A172 (cell line): ENCODE data around the gene ABHD12. TPM values are rescaled to one million over a fixed set of nuclear protein-coding genes. Genes with fewer than 3 reads are reported as not detected.
A peak's percentile ranks its signal among the peaks of the same experiment; 100 is the strongest.
"Not testable (repeated sequence)": the region's sequence is repeated elsewhere in the genome, so short reads cannot be mapped to it uniquely, and the experiment has no call there.

ENCODE experiments used
- DNase-seq: peaks from one replicate; pipeline ENCODE4 v3.0.0-alpha.2; 2015; ENCODE audit warnings: low spot score
- total RNA-seq: library from RNA; depleted of rRNA; stranded (reverse); fragments of >200 nt; shearing (Covaris generic); gene quantifications from 2 replicates; pipeline ENCODE4 v1.2.3, GENCODE V29; 2014; rRNA removed

The ABHD12 gene
- total RNA-seq: 90.9 and 105 TPM in 2 replicates

DNA sequence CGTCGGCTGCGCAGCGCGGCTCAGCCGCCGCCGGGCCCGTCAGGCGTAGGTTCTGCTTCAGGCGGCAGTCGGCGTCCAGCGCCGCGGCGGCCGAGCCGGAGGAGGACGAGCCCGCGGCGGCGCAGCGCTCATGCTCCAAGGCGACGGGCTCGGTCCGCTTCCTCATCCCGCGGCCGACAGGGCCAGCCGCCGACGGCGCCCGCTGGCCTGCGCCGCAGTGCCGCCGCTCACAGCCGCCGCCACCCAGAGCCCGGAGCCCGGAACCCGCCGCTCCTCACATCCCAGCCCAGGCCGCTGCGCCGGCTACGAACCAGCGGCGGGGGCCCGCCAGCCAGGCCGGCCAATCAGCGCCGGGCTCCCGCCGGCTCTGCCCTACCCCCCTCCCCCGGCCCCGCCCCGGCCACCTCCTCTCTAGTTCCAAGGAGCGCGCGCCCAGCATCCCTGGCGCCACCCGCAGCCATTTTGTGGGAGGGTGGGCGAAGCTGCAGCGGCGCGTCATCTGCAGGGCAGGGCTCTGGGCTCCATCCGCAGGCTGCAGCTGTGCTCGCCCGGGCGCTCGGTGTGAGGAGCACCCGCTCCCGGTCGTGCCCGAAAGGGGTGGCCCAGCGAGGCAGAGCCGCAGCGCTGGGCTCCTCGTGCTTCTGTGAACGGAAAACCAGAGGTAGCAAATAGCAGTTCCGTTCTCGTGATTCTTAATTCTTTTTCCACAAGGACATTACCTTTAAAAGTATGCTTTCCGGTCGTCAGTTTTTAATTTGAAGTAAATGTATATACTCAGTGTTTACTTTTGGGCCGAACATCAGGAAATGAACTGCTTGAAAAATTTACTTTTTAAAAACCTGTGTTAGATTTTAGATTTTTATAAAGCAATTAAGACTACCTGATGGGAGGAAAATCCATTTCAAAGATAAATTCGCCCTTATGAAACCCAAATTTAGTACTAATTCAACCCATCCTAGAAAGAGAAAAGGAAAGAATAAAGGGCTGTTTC lies at the start of gene ABHD12:
ABHD12 (minus strand) TSS at position 298 of the 991 bp plus-strand sequence; CDS start at position 166, 132 bp downstream.
- peak; percentile 89 for DNase-seq

DNA sequence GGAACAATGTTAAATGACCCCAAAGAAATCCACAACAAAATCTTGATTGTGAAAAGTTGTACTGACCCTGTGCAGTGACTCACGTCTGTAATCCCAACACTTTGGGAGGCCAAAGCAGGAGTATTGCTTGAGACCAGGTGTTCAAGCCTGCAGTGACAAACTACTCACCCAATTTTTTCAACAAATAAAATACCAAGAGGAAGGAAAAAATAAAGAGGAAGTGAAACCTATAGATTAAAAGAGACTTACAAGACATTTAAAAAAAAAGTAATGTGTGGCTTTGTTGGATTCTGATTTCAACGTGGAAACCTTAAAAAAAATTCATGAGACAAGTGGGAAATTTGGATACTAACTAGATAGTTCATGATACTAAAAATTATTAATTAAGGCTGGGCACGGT lies 48.7 kb upstream of the ABHD12 start:
- DNase-seq: no peak

DNA sequence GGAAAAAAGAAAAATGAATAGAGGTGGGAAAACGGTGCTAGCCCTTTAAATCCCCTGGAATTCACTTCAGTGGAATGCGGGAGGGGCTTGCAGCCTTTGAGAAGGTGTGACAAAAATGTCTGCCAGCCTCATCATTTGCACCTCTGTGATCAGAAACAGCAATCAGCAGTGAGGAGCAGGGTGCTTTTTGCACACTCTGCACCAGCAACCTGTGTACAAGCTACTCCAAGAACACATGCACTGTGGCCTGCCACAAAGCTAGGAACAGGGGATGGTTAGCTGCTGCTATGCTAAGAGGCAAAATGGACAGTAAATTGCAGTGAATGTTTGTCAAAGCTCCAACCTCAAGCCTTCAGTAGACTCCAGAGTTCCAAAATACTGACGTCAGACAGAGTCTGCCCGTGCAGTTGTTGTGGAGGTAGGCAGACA lies 46.5 kb upstream of the ABHD12 start:
- DNase-seq: peak; percentile 30

DNA sequence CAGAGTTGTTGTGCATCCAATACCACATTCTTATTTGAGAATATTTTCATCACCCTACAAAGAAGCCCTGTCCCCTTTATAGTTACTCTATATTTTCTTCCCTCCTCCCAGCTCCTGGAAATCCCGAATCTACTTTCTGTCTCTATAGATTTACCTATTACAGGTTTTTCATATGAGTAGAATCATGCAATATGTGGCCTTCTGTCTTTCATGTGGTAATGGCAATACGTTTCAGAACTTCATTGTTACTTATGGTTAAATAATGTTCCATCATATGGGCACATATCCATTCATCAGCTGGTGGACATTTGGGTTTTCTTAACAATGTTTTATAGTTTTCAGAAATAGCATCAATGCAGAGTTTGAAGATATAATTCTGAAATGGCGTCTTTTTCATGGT lies 33.9 kb upstream of the ABHD12 start:
- no peak for DNase-seq

DNA sequence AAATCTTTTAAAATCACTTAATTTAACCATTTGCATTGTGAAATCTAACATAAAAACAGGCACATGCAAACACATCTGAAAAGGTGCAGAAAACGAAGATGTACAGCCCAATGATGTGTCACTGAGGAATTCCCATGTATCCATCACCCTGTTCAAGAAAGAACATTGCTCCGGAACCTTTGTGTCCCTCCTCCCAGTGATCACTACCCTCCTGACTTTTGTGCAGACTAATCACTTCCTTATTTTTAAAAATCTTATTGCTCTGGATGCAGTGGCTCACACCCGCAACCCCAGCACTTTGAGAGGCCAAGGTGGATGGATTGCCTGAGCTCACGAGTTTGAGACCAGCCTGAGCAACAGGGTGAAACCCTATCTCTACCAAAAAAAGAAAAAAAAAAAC lies 31.4 kb upstream of the ABHD12 start:
- DNase-seq: no peak

DNA sequence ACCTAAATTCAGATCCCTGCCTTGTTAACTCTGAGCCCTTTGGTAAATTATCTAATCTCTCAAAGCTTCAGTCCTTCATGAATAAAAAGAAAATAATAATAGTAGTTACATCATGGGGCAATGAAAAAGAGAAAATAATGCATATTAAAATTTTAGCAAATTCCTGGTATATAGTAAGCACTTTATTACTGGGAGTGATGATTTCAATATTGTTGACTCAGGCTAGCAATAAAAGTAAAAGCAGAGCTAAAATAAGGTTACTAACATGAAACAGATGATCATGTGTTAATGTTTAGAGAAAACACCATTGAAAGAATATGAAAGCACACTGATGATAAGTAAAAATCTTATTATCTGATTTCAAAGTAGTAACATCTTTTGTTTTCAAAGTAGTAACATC lies 30.5 kb upstream of the ABHD12 start:
- no peak for DNase-seq

DNA sequence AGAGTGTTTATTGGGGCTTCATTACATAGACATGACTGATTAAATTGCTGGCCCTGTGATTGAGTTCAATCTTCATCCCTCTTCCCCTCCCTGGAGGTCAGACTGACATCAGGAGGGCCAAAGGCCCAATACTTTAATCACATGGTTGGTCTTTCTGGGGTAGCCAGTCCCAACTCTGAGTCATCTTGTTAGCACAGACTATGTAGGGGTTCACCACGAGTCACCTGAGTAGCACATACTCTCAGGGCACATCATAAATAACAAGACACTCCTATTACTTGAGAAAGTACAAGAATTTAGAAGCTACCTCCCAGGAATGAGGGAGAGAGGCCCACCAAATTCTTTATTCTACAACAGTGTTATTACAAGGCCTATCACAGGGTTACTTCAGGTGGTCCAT lies 28.1 kb upstream of the ABHD12 start:
- no peak for DNase-seq

DNA sequence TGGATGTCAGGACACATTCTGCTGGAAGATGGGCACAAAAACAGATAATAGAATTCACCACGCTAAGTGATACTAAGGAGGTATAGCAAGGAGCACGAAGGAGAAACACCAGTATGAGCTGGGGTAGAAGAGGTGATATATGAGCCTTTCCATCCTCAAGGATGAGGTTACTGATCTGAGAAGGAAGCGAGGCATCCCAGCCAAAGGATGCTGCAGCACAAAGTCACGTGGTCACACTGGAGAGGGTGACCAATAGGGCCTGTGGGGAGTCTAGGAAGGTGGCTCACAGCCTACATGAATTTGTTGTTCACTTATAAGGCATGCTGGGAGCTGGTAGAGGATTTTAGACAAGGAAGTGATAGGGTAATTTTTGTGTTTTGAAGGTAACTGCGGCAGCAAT lies 18.3 kb upstream of the ABHD12 start:
- no peak for DNase-seq

DNA sequence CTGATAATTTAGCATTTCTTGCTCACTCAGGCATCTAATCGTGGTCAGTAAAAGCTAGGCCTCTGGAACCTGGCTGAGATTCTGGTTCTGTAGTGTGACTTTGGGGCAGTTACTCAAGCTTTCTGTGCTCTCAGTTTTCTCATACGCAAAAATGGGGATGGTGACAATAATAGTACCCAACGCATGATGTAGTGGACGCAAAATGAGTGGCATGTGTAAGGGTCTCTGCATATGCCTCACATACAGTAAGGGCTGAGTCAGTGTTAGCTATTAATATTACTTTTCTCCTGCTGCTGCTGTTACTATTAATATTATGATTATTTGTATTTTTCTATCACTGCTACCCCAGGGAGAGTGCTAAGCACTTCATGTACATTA lies 17.5 kb upstream of the ABHD12 start:
- no peak for DNase-seq

DNA sequence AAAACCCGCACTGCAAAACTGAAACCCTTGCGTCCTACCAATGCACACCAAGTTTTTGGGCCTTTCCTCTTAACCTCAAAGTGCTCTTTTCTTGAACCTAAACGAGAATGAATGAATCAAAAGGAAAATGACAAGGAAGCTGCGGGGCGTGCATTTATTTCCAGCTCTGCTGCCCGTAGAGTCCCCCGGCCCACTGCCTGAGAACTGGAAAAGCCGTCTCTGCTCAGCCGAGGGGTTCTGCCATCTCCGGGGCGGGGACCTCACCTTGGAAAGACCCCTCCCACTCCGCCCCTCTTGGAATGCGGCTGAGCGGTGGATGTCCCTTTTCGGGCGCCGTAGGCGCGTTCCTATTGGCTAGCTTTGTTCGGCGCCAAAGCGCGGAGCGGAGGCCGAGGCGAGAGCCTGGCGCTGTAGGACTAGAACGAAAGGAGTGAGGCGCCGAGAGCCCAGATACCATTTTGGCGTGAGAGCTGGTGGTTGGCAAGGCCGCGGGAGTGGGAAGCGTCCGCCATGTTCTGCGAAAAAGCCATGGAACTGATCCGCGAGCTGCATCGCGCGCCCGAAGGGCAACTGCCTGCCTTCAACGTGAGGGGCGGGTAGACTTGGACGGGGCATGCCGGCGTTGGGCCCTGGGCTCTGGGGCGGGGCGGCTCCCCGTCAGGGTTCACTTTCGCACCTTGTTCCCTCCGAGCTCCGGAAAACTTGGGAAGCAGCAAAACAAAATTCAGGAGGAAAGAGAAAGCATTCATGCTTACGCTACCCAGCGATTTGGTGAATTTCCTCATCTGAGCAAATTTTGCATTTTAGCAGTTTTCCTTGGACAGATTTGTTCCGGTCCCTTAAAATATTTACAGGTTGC lies 16.9 kb upstream of the ABHD12 start, which contains the start of gene GINS1:
GINS1 (plus strand) TSS at position 363 of the 859 bp plus-strand sequence; CDS start at position 511, 148 bp downstream.
- peak; percentile 84 for DNase-seq

DNA sequence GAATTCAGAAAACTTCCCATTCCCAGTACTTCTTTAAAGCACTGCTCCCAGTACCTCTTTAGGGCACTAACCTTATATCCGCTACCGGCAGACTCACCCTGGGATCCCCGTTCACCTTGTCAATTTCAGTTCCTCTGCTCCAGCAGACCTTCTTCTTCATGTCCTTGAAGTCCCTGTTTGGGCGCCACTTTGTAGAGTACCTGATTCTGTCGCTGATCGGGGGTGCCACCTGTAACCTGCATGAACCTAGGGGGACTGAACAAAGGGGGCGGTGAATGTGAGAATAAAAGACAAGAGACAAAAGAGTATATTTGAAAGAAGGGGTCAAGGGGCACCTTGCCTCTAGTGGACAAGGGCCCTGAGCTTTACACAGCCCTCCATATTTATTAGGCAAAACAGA lies 11.9 kb upstream of the ABHD12 start:
- no peak for DNase-seq

DNA sequence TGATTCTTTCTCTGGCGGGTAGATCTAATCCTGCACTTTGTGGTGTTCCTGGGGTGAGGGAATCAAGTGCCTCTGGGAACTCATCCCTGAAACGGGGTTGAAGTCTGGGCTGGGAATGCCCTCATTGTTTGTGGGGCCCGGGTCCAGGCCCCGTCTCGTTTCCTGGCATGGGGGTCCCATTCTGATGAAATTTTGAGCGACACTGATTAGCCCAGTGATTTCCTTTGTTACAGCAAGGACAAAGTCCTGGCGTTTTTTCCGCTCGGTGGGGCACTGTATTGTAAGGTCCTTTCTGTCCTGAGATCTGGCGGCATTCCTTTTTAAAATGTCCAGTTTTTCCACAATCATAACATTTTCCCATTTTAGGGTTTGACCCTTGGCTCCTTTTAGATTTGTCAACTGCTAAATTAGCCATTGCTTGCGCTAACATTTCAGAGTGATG lies 9.7 kb upstream of the ABHD12 start:
- not testable (repeated sequence) for DNase-seq

DNA sequence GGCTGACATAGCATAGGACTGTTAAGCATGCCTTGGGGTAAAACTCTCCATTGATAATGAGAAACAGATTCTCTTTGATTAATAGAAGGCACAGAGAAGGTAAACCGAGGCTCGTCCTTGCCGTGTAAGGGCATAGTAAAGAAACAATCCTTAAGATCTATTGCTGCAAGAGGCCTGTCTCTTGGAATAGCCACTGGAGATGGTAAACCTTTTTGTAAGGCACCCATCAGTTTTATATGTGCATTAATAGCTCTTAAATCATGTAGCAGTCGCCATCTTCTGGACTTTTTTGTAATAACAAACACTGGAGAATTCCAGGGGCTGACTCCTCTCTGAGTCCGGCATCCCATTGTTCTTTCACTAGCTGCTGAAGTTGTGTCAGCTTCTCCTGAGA lies 8.4 kb upstream of the ABHD12 start:
- DNase-seq: peak; percentile 81

DNA sequence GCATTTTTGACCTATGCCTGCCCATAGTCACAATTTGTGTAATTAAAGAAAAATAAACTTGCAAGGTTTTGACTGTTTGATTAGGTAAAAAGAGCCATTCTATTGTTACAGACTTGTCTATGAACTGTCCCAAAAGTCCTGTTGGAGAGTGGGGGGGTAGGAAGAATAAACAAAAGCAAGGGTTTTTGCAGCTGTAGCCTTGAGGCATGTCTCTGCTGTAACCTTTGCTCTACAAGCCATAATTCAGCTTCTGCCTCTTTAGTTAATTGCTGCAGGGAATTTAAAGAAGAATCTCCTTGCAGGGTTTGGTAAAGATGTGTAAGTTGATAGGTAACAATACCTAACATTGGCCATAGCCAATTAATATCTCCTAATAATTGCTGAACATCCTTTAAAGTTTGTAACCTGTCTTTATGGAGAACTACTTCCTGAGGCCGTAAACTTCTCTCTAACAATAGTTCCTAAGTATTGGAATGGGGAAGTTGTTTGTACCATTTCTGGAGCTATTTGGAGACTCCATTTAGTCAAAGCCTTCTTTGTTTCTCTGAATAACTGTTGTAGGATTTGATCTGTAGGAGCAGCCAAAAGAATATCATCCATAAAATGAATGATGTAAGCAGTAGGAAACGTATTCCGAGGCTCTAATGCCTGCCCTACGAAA lies 7.9 kb upstream of the ABHD12 start:
- DNase-seq: no peak

DNA sequence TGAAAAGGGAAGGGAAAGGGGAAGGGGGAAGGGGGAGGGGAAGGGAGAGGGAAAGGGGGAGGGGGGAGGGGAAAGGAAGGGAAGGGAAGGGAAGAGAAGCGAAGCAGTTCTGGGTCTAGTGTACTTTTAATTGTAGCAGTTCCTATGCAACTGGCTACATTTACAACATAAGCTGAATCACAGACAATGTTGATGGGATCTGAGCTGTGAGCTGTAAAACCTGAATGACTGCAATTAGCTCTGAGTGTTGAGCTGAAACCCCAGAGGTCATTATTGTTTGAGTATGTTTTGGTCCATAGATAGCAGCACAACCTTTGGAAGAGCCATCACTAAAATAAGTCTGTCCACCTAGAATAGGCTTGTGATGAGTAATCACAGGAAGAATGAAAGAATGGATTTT lies 7.2 kb upstream of the ABHD12 start:
- DNase-seq: no peak

DNA sequence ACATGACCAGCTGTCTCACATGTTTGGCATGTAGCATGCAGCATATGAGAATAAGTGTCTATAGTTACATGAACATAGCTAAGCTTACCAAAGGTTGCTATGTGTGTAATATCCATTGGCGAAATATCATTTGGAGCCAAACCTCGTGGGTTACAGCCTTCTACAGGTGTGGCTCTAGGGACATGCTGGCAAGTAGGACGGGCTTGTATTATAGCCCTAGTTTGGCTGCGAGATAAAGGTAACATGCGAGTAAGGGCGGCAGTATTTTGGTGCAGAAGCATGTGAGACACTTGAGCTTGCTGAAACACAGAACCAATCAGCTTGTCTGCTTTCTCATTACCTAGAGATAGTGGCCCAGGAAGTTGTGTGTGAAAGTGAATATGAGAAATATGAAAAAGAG lies 6.5 kb upstream of the ABHD12 start:
- DNase-seq: no peak

DNA sequence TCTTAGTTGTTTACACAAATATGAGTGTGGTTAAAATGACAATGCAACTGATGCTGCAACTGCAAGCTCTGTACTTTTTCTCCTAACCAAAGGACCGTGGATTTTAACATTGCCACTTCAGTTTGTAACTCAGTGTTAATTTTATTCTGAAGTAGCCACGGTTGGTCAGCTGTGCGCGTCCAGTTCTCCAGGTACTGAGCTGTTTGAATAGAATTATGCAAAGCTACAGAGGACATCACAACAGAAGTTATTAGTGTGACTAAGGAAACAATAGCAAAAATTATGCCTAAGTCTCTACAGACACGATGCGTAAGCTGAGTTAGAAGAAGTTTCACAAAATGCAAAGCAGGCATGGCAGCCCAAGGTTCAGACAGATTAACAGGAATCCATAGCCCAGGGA lies 4.4 kb upstream of the ABHD12 start:
- no peak for DNase-seq

DNA sequence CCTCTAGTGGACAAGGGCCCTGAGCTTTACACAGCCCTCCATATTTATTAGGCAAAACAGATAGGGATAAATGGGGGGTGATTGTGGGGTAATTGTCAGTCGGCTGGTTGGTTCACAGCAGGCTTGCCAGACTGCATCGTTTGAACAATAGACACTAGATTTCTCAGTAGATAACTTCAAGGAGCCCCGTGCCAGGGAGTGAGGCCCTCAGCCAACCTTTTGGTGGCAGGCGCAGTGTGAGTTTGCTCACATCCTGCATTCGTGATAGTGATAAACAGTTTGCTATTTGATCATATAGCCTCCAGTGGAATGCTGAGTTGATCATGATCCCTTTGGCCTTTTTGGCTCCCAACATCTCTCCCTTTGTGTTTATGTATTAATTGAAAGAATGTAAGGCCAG lies 3.6 kb upstream of the ABHD12 start:
- DNase-seq: no peak

DNA sequence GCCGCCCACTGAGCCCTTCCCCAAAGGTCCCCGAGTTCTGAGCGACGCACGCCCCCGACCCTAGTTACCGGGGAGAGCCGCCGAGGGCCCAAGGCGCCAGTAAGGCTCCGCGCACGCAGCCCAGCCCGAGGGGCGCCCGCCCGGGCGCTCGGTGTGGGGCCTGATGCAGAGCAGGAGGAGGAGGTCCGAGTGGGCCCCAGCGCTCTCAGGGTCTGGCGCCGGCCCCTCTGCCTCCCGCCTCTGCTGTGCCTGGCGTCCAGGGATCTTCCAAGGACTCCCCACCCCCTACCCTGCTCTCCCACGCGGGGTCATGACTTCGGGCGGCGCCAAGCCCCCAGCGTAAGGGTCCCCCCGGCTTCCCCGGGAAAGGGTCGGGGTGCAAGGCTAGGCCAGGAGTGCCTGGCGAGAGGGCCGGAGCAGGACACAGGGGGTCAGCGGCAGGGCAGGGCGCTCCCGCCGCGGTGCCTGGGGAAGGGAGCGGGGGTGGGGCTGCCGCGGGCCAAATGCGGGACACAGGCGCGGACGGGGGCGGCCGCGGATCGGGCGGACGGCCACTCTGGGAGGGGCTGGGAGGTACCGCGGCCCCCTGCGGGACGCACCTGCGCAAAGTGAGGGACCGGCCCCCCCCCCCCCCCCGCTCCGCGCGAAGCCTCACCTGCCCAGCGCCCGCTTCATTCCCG lies 637 bp downstream of the ABHD12 start:
- no peak for DNase-seq

DNA sequence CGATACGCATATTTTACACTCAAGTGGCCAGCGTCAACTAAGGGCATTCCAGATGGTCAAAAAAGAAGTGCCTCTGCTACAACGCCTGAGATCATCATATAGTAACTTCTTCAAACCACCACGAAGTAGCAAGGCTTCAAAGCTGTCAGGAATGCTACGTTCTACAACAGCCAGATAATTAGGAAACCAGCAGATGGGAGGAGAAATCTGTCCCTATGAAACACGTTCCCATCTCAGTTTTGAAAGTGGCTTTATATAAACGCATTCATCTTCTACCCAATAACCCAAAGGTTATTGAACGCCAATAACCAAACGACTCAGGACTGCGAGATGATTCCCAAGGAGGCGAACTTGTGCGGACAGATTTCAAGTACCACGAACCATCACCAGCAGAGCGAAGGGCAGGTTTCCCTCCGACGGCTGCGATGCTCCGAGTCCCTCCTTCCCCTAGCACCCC lies 1.2 kb downstream of the ABHD12 start:
- peak; percentile 38 for DNase-seq

DNA sequence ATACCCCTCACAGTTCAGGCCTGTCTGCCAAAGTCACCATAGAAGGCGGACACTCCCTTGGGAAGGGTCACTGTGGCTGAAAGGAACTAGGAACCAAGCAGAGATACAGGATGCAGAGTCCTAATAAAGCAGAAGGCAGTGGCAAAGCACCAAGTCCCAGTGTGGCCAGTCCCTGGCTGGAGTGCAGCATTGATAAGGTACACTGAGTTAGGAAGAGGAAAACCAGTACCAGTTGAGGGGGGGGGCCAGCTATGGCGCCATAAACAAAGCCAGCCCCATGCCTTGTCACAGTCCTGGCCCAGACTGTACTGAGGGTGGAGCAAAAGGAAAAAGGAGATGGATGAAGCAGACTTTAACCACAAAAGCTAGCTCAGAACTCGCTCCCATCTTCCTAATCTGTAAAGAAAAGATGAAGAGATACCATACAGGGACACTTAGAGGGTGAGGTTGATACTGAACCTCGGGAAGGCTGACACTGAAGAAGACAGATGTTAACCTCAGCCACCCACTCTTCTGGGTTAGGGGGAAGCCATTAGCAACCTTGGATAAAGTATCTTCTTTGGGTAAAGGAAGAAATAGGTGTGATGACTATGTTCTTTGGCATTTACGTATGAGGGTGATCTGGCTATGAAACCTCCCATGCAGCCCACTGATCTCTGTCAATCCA lies 7.8 kb downstream of the ABHD12 start:
- DNase-seq: no peak
